ENCODE measurements around the gene SUCLG2.

GRCh38 chr3:67567893-67568292, 86.5 kb downstream of the SUCLG2 start:
- TF ChIP-seq POLR2A (IDR thresholded peaks at IDR 0.05) (no peak), CTCF (IDR thresholded peaks at IDR 0.05) (no peak)
